Epidermal melanocyte (primary cell): Measurements from ENCODE around the gene RNH1.

Source experiments
- DNase-seq: peaks from one replicate; pipeline ENCODE4 v3.0.0; 2011; ENCODE audit warnings: low spot score; ENCODE audit not compliant: insufficient read length

RNH1 gene

DNA sequence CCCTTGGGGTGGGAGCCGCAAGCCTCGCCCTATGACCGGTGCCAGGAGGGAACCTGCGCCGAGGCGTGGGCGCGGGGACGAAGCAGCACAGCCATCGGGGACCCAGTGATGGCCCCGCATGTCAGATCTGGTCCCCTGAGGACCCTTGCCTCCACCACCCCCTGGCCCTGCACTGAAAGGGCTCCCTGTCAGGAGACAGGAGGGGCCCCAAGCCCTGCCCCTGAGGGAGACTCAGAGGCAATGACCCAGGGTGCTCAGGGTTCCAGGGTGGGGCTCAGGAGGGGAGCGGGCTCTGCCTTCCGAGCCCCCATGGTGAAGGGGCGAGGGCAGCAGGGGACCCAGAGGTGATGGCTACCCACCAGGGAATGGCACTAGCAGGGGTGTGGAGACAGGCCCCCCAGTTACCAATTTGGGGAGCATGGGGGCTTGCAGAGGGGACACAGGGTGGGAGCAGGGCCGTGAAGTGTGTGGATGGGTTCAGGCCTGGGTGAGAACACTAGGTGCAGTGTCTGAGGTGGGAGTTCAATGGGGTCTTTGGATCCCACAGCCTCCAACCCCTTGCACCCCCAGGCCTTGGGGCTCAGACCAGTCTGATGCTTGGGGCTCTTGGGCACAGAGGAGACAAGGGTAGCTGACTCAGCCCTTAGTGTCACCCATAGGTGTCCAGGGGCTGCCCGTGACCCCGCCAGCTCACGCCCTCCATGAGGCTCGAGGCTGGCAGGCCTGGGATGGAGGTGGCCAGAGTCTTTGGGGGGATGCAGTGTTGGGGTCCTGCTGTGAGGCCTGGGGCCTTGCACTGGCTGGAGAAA is 30.8 kb upstream of the RNH1 start:
- DNase-seq: no peak

DNA sequence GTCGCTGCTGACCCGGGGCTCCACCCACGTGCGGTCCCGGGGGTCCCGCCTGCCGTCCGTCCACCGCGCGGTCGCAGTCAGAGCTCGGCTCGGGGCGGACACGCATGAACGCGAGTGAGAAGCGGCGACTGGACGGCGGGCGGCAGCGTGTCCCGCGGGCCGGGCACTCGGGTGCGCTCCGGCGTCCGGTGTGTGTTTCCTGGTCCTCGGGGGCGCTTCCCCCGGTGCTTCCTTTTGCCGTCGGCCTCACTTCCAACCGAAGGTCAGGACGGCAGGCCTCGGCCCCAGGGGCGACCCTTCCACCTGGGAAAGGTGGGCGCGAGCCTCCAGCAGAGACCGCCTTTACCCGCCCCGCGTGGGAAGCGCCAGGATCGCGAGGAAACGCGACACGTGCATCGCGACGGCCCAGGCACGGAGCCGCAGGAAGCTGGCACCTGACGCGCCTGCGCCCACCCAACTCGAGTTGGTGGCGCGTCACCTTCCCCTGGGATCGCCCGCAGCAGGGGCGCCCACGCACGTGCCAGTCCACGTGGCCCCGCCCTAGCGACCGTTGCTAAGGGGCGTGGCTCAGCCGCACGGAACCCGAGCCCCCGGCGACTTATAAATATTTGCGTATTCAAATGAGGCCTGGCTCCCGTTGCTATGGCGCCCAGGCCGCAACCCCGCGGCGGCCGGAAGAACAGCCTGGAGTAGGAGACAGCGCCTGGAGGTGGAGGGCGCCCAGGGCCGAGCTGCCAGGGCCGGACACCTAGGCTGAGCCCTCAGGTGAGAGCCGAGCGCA is 30.0 kb upstream of the RNH1 start, which contains the start of gene LRRC56:
TSS of gene LRRC56 (plus strand) at position 687 of the 781 bp plus-strand sequence. CDS start 3,158 bp downstream, outside the sequence.
- peak; percentile 96 for DNase-seq

GRCh38 chr11:535519-536454 is 28.7 kb upstream of the RNH1 start, which contains the start of gene HRAS:
Gene HRAS (minus strand): TSS chr11:535576.
- peak; percentile 100 for DNase-seq

- DNase-seq: no peak
Measured at GRCh38 chr11:535210-535518, 28.1 kb upstream of the RNH1 start.

DNA sequence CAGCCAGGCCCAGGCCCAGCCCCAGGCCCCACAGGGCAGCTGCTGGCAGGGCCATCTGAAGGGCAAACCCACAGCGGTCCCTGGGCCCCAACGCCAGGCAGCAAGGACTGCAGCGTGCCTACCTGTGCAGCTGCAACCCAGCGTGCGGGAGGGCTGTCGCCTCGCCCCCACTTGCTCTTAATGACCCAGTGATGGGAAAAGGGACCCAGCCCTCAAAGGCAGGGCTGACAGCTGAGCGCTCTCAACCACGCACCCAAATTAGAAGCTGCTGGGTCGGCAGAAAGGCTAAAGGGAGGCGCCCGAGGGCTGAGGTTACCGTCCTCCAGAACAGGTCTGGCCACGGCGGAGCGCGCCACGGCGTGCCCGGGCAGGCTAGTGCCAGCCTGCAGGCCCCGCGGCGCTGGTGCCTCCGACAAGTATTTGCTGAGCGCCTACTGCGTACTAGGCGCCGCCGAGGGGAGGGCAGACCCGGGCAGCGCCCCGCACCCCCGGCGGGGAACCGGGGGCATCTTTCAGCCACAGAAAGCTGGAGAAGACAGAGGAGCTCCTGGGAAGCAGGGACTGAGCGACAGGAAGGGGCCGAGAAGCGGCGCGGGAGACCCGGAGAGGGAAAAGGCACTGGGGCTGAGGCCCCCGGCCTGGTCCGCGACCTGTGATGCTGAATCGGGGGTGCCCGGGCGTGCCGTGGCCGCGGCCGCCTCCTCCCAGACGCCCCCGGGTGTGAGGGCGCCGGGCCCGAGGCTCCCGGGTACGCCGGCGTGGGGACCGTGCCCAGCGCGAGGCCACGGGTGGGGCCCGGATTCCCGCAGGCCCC is 27.6 kb upstream of the RNH1 start:
- DNase-seq: no peak

DNA sequence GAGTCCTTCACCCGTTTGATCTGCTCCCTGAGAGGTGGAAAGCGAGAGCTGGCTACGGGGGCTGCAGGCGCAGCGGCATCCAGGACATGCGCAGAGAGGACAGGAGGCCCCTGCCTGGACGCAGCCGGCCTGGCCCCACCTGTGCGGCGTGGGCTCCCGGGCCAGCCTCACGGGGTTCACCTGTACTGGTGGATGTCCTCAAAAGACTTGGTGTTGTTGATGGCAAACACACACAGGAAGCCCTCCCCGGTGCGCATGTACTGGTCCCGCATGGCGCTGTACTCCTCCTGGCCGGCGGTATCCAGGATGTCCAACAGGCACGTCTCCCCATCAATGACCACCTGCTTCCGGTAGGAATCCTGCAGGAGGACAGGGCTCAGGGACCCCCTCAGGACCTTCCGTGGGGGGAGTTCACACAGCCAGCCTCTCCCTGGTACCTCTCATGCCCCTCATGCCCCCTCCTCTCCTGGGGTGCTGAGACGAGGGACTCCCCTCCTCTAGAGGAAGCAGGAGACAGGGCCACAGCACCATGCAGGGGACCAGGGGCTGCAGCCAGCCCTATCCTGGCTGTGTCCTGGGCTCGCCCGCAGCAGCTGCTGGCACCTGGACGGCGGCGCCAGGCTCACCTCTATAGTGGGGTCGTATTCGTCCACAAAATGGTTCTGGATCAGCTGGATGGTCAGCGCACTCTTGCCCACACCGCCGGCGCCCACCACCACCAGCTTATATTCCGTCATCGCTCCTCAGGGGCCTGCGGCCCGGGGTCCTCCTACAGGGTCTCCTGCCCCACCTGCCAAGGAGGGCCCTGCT is 26.7 kb upstream of the RNH1 start:
- no peak for DNase-seq

GRCh38 chr11:532986-533585 is 26.0 kb upstream of the RNH1 start:
- no peak for DNase-seq

- no peak for DNase-seq
Measured at GRCh38 chr11:532527-532985, 25.5 kb upstream of the RNH1 start.

GRCh38 chr11:531919-532526 is 25.0 kb upstream of the RNH1 start:
- peak; percentile 3 for DNase-seq

DNA sequence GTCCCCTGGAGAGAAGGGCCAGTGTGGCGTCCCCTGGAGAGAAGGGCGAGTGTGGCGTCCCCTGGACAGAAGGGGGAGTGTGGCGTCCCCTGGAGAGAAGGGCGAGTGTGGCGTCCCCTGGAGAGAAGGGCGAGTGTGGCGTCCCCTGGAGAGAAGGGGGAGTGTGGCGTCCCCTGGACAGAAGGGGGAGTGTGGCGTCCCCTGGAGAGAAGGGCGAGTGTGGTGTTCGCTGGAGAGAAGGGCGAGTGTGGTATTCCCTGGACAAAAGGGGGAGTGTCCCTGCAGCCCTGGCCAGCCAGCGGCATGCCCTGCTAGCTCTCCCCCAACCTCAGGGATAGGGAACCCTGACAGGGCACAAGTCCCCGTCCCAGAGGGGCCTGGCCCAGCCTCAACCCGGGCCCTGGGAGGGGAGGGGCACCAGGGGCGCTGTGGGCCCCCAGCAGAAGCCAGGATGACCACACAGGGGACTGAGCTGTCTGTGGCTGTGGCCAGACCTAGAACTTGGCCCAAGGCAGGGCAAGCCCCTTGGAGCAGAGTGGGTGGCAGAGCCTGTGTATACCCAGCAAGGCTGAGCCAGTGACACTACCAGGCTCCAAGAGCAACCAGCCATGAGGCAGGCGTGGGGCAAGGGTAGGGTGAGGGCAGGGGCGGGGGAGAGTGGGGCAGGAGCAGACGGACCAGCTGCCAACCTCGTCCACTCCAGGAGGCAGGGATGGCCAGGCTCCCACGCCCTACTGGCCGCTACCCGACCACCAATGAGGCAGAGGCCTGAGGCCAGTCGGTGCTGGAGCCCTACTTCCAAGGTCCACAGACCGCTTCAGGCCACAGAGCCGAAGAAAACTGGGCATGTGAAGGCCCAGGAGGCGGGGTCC is 24.2 kb upstream of the RNH1 start:
- peak; percentile 8 for DNase-seq

- peak; percentile 9 for DNase-seq
Measured at GRCh38 chr11:529728-530411, 22.8 kb upstream of the RNH1 start.

GRCh38 chr11:528815-529727 is 22.0 kb upstream of the RNH1 start:
- DNase-seq: peak; percentile 16

- DNase-seq: peak; percentile 11
Measured at GRCh38 chr11:528166-528814, 21.2 kb upstream of the RNH1 start.

DNA sequence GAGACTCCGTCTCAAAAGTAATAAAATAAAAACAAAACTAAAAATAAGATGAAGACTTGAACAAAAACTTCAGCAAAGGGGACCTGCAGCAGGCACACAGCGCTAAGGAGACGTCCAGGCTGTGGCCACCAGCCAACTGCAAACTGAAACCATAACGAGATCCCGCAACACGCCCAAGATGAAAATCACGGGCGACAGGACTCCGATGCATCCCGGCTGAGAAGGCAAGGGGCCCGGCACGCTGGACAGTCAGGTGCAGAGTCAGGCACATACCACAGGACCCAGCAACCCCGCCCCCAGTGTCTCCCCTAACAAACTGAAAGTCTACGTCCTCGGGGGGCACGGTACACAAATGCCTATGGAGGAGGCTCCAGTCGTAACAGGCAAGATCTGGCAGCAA is 19.1 kb upstream of the RNH1 start:
- peak; percentile 1 for DNase-seq

DNA sequence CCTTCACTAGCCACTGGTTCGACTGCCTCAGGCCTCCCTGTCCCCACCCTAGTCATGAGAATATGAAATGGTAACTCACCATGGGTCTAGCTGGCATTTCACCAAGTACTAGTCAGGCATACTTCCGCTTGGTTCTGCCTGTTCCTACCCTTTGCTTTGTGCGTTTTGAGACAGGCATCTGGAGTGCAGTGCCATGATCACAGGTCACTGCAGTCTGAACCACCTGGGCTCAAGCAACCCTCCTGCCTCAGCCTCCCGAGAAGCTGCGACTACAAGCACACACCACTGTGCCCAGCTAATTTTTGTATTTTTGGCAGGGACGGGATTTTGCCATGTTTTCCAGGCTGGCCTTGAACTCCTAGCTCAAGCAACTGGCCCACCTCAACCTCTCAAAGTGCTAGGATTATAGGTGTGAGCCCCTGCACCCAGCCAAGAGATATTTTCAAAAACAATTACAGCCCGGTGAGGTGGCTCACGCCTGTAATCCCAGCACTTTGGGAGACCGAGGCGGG is 14.2 kb upstream of the RNH1 start:
- DNase-seq: peak; percentile 33
